PC-3 (cell line): ENCODE data around the gene TMEM63B. TPM values are rescaled to one million over a fixed set of nuclear protein-coding genes. Genes with fewer than 3 reads are reported as not detected.

Experiments
- ATAC-seq: fragments of 200-7000 bp; cut with Tn5 transposase; 2 replicates; pipeline ENCODE4 v1.9.1; 2020; ENCODE audit warnings: mild to moderate bottlenecking, moderate library complexity
- BruUV-seq: library from RNA; stranded (reverse); fragments of 400-500 nt; replicated peaks from 2 replicates; lab custom pipeline; 2021; lab: Mats Ljungman, UMichigan
- CTCF ChIA-PET: fragments of 300-600 bp; sonication (Branson Sonifier 250); formaldehyde crosslinking; loops from one replicate; lab custom pipeline; 2022; ENCODE audit warnings: antibody characterized with exemption; lab: Charles Lee
- POLR2A ChIA-PET: fragments of 300-600 bp; sonication (Branson Sonifier 250); formaldehyde crosslinking; loops from one replicate; lab custom pipeline; 2022; ENCODE audit warnings: antibody characterized with exemption; ENCODE audit not compliant: unreplicated experiment; lab: Charles Lee
- DNase-seq: peaks from one replicate; pipeline ENCODE4 v3.0.0-alpha.2; 2015
- H2AFZ ChIP-seq: fragments of 300-600 bp; sonication (generic); 2 replicates; pipeline ENCODE4 v1.6.0; 2016; ENCODE audit warnings: antibody characterized with exemption, low read length
- H3F3A ChIP-seq: fragments of 300-600 bp; sonication (generic); one replicate; pipeline ENCODE4 v1.6.0; 2017; ENCODE audit warnings: antibody characterized with exemption, low read length, control low read depth, mild to moderate bottlenecking; ENCODE audit not compliant: unreplicated experiment
- H3K27ac ChIP-seq: fragments of 300-600 bp; sonication (generic); 2 replicates; pipeline ENCODE4 v1.5.1; 2016; ENCODE audit warnings: mild to moderate bottlenecking, low read length
- H3K27me3 ChIP-seq: fragments of 300-600 bp; sonication (generic); 2 replicates; pipeline ENCODE4 v1.6.1; 2016; ENCODE audit warnings: low read length, mixed read lengths
- H3K36me3 ChIP-seq: fragments of 300-600 bp; sonication (generic); 2 replicates; pipeline ENCODE4 v1.6.1; 2016; ENCODE audit warnings: low read depth, mixed run types, low read length, mixed read lengths
- H3K4me1 ChIP-seq: fragments of 300-600 bp; sonication (generic); 2 replicates; pipeline ENCODE4 v1.5.1; 2016; ENCODE audit warnings: low read length; ENCODE audit not compliant: insufficient read depth
- H3K4me2 ChIP-seq: fragments of 300-600 bp; sonication (generic); 2 replicates; pipeline ENCODE4 v1.6.0; 2016; ENCODE audit warnings: low read length
- H3K4me3 ChIP-seq: fragments of 300-600 bp; sonication (generic); 2 replicates; pipeline ENCODE4 v1.5.1; 2016; ENCODE audit warnings: mild to moderate bottlenecking, low read length, mixed read lengths
- H3K79me2 ChIP-seq: fragments of 300-600 bp; sonication (generic); 2 replicates; pipeline ENCODE4 v1.6.1; 2017; ENCODE audit warnings: low read length, mixed read lengths
- H3K9ac ChIP-seq: fragments of 300-600 bp; sonication (generic); 2 replicates; pipeline ENCODE4 v1.6.0; 2016; ENCODE audit warnings: mild to moderate bottlenecking, low read length
- H3K9me2 ChIP-seq: fragments of 300-600 bp; sonication (generic); replicated peaks from 2 replicates; pipeline ENCODE4 v1.6.1; 2016; ENCODE audit warnings: mixed run types, low read length, mixed read lengths
- H3K9me3 ChIP-seq: fragments of 300-600 bp; sonication (generic); 2 replicates; pipeline ENCODE4 v1.6.1; 2016; ENCODE audit warnings: low read length, mixed read lengths
- H4K20me1 ChIP-seq: fragments of 300-600 bp; sonication (generic); 2 replicates; pipeline ENCODE4 v1.6.1; 2016; ENCODE audit warnings: low read length, mixed read lengths
- EZH2 ChIP-seq: fragments of 300-600 bp; sonication (generic); IDR thresholded peaks from one replicate; pipeline ENCODE4 v1.6.1; 2017; ENCODE audit warnings: antibody characterized with exemption, mild to moderate bottlenecking, low read length; ENCODE audit not compliant: unreplicated experiment
- EZH2phosphoT487 ChIP-seq: fragments of 300-600 bp; sonication (generic); IDR thresholded peaks from 2 replicates; pipeline ENCODE4 v1.6.1; 2018; ENCODE audit warnings: mild to moderate bottlenecking, antibody characterized with exemption, low read length, borderline replicate concordance
- intact Hi-C: fragments of 100-400 bp; cut with micrococcal nuclease; formaldehyde crosslinking; loops from 2 replicates; pipeline ENCODE4 v1.9.0; 2023
- total RNA-seq: library from RNA; depleted of rRNA; stranded (reverse); fragments of >200 nt; gene quantifications from 2 replicates; pipeline ENCODE4 v1.2.3, GENCODE V29; 2014
- TF ChIP-seq, protein P1 (sequence below): fragments of 300-600 bp; sonication (generic); conservative IDR thresholded peaks from 2 replicates; pipeline ENCODE4 v1.5.1; 2017; ENCODE audit warnings: antibody characterized with exemption, low read depth, mild to moderate bottlenecking, low read length

TMEM63B gene
- total RNA-seq, 1 experiment from 2014 or later = 23.6 TPM

DNA sequence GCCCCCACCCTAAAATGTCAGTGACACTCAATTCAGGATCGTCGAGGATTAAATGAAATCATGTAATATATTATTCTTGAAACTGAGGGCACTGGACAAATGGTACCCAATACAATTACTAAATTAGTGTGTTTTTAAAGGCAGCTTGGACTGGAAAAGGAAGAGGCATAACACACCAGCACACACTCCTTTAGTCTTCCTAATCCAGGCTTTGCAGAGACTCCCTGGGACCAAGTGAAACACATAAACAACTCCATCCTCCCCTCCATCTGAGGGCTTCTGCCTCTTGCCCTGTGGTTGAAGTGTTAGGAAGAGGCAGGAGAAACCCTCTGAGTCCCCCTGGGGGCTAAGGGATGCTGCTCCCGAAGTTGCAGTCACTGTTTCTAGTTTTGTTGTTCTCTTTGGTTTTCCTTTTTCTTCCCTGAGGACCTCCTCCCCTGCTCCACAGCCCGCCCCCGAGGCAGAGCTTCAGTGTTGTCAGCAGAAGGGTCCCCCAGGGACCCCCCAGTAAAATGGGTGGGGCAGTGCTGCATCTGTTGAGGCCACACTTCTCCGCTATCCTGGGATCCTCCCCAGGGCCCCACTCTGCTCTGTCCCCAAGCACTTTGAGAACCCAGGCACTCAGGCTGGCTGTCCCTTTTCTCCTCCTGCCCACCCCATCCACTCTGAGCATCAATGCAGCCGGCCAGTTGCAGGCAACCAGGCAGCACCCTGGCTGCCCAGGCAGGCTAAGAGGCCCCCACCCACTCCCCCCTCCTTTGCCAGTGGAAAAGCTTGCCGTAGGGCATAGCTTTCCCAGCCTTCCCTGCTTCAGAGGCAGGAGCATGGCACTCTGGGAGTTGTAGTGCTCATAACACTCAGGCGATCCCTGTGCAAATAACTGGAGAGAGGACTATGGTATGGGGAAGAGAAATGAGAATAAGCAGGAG, 5.9 kb downstream of the TMEM63B start:
- no peaks in the 10 kb centered on the region for H3K9me2 ChIP-seq
- POLR2A ChIA-PET = interaction anchor here (0.7 kb wide), 1 partner anchor 17 kb away, joined by 3 read pairs; no protein-coding TSS in a partner anchor
- no peak overlapping the region for H2AFZ ChIP-seq
- H3K9ac ChIP-seq = no peak overlapping the region
- DNase-seq = peak; percentile 60
- no peak overlapping the region for H3K4me3 ChIP-seq
- H3K27me3 ChIP-seq = no peaks in the 10 kb centered on the region
- no peaks in the 10 kb centered on the region for H3F3A ChIP-seq
- no TSS peak for BruUV-seq
- no peak overlapping the region for H3K4me2 ChIP-seq
- ATAC-seq = peak; percentile 73
- CTCF ChIA-PET = no interaction called here
- no peaks in the 10 kb centered on the region for H3K9me3 ChIP-seq
- intact Hi-C loops = no loop called here
- H4K20me1 ChIP-seq = no peaks in the 10 kb centered on the region
- TF ChIP-seq EZH2 = no peak
- no peak for TF ChIP-seq EZH2phosphoT487
- TF ChIP-seq, protein P1, sequence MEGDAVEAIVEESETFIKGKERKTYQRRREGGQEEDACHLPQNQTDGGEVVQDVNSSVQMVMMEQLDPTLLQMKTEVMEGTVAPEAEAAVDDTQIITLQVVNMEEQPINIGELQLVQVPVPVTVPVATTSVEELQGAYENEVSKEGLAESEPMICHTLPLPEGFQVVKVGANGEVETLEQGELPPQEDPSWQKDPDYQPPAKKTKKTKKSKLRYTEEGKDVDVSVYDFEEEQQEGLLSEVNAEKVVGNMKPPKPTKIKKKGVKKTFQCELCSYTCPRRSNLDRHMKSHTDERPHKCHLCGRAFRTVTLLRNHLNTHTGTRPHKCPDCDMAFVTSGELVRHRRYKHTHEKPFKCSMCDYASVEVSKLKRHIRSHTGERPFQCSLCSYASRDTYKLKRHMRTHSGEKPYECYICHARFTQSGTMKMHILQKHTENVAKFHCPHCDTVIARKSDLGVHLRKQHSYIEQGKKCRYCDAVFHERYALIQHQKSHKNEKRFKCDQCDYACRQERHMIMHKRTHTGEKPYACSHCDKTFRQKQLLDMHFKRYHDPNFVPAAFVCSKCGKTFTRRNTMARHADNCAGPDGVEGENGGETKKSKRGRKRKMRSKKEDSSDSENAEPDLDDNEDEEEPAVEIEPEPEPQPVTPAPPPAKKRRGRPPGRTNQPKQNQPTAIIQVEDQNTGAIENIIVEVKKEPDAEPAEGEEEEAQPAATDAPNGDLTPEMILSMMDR = no peak
- H3K79me2 ChIP-seq = peaks cover 26% of the 10 kb centered on the region
- no peak overlapping the region for H3K27ac ChIP-seq
- no peaks in the 10 kb centered on the region; the same call in 1 of the 2 replicates for H3K36me3 ChIP-seq
- H3K4me1 ChIP-seq = peaks cover 12% of the 10 kb centered on the region

DNA sequence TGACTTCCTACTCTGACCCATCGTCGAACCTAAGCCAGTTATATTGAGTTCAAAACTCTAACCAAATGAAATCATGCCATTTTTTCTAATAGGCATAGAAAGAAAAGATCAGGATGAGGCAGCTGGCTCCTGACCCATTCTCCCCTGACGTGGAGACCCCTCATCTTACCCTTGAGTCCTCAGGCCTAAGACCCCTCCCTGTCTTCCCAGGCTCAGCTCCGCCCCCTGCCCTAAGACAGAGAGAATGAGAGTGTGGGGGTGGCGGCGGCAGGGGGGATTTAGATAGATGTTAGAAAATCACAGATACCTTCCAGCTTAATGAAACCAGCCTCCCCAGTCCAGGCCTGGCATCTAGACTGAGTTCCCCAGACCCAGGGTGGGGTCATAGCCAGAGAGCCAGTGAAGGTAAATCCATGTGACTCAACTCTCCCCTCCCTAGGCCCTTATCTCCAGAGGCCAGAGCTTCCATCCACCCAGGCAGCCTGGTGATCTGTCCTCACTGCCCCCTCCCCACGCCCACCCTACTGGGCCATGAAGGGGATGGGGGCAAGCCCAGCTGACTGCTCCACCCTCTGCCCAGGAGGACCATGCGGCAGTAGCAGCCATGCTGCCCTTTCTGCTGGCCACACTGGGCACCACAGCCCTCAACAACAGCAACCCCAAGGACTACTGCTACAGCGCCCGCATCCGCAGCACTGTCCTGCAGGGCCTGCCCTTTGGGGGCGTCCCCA, 6.8 kb downstream of the TMEM63B start:
- ChIA-PET POLR2A (no interaction called here), CTCF (no interaction called here)
- no peak overlapping the region for H2AFZ ChIP-seq
- no peaks in the 10 kb centered on the region for H4K20me1 ChIP-seq
- DNase-seq (no peak), ATAC-seq (no peak)
- no peak overlapping the region for H3K4me2 ChIP-seq
- no peaks in the 10 kb centered on the region for H3K27me3 ChIP-seq
- TF ChIP-seq EZH2 = no peak
- TF ChIP-seq EZH2phosphoT487 = no peak
- TF ChIP-seq, protein P1 = no peak
- no peaks in the 10 kb centered on the region; the same call in 1 of the 2 replicates for H3K36me3 ChIP-seq
- no peak overlapping the region for H3K9ac ChIP-seq
- H3K9me2 ChIP-seq = no peaks in the 10 kb centered on the region
- H3K27ac ChIP-seq = no peak overlapping the region
- intact Hi-C loops = no loop called here
- no peak overlapping the region for H3K4me3 ChIP-seq
- H3F3A ChIP-seq = no peaks in the 10 kb centered on the region
- BruUV-seq = no TSS peak
- H3K9me3 ChIP-seq = no peaks in the 10 kb centered on the region
- H3K4me1 ChIP-seq = peaks cover 7% of the 10 kb centered on the region
- peaks cover 17% of the 10 kb centered on the region for H3K79me2 ChIP-seq
